Kidney epithelial cell (primary cell): ENCODE results near the gene SFSWAP. TPM values are rescaled to one million over a fixed set of nuclear protein-coding genes. Genes with fewer than 3 reads are reported as not detected.

Source experiments
- DNase-seq: peaks from one replicate; pipeline ENCODE4 v3.0.0-alpha.2; 2010; ENCODE audit warnings: low read depth
- H3K27me3 ChIP-seq: 2 replicates; pipeline ENCODE4 v1.6.0; 2011; ENCODE audit warnings: low read length; ENCODE audit not compliant: control insufficient read depth, insufficient read depth
- H3K36me3 ChIP-seq: 2 replicates; pipeline ENCODE4 v1.5.1; 2011; ENCODE audit warnings: low read length; ENCODE audit not compliant: control insufficient read depth, insufficient read depth
- H3K4me3 ChIP-seq: 2 replicates; pipeline ENCODE4 v1.5.1; 2011; ENCODE audit warnings: low read depth, mild to moderate bottlenecking, control low read depth, low read length
- total RNA-seq: library from RNA; depleted of rRNA; stranded (reverse); fragments of >200 nt; gene quantifications from 2 replicates; pipeline ENCODE4 v1.2.3, GENCODE V29; 2015
- TF ChIP-seq, protein P1 (sequence below): IDR thresholded peaks from 2 replicates; pipeline ENCODE4 v1.5.1; 2011; ENCODE audit warnings: mild to moderate bottlenecking, moderate library complexity, low read length, control low read depth, inconsistent platforms; ENCODE audit not compliant: insufficient read depth, poor library complexity, severe bottlenecking

The SFSWAP gene
- total RNA-seq, 1 donor from 2014 or later: 27.7 TPM

DNA sequence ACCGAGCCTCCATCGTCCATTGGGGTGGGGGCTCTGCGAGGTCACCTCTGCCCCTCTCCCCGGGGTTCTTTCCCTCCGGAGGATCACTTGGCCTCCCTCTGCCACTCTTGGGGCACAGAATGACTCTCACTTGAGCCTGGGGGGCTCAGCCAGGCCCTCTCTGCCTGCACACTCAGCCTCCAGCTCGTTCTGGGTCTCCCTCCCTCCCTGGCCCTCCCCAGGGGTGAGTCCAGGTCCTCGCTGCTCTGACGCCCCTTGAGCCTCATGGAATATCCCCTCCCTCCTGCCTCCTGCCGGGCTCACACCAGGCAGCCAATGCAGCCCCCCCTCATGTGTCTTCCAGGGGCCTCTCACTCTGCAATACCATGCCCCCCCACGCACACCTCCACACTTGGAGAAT lies 17.7 kb upstream of the SFSWAP start:
- H3K27me3 ChIP-seq: no peaks in the 10 kb centered on the region
- TF ChIP-seq, protein P1, sequence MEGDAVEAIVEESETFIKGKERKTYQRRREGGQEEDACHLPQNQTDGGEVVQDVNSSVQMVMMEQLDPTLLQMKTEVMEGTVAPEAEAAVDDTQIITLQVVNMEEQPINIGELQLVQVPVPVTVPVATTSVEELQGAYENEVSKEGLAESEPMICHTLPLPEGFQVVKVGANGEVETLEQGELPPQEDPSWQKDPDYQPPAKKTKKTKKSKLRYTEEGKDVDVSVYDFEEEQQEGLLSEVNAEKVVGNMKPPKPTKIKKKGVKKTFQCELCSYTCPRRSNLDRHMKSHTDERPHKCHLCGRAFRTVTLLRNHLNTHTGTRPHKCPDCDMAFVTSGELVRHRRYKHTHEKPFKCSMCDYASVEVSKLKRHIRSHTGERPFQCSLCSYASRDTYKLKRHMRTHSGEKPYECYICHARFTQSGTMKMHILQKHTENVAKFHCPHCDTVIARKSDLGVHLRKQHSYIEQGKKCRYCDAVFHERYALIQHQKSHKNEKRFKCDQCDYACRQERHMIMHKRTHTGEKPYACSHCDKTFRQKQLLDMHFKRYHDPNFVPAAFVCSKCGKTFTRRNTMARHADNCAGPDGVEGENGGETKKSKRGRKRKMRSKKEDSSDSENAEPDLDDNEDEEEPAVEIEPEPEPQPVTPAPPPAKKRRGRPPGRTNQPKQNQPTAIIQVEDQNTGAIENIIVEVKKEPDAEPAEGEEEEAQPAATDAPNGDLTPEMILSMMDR: no peak
- no peaks in the 10 kb centered on the region for H3K36me3 ChIP-seq
- no peak overlapping the region for H3K4me3 ChIP-seq
- DNase-seq: no peak

DNA sequence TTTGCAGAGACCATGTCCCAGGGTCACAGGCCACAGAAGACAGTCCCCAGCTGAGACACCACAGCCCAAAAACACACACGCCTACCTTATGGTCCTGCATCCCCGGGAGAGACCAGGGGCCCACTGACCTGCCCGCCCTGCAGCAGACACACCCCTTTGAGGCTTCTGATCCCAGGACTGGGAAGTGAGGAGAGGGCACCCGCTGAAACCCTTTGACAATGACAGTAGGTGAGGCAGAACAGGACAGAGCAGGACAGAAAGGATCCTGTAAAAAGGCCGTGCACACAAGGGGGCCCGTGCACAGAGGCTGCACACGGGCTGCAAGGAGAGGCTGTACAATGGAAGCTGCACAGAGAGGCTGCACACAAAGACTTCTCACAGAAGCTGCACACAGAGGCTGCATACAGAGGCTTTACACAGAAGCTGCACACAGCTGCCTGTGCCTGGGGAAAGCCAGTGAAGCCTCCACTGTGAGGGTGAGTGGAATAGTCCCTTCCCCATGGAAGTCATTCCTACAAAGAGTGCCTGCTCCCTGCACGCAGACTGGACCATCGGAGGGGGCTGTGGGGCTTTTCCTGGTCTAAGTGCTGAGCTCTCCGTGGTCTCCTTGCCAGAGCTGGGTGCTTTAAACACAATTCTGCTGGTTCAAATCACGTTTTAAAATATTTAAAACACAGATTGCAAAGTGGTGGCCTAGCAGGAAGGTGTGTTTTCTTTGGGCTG lies 16.6 kb upstream of the SFSWAP start:
- no peak for DNase-seq
- TF ChIP-seq, protein P1: no peak
- H3K4me3 ChIP-seq: no peak overlapping the region
- no peaks in the 10 kb centered on the region for H3K27me3 ChIP-seq
- no peaks in the 10 kb centered on the region for H3K36me3 ChIP-seq

DNA sequence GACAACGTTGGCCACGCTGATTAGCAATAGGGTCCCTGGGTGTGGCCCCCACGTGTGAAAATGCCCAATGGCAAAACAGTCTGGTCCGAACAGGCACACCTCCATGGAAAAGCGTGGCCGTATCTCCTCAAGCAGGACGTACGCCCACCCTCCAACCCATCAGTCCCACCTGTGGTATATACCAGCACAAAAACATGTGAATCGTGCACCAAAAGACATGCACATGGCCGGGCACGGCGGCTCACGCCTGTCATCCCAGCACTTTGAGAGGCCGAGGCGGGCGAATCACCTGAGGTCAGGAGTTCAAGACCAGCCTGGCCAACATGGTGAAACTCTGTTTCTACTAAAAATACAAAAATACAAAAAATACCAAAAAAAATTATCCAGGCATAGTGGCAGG lies 14.9 kb upstream of the SFSWAP start:
- no peak for DNase-seq
- no peak overlapping the region for H3K4me3 ChIP-seq
- H3K36me3 ChIP-seq: no peaks in the 10 kb centered on the region
- H3K27me3 ChIP-seq: no peaks in the 10 kb centered on the region
- TF ChIP-seq, protein P1: no peak

DNA sequence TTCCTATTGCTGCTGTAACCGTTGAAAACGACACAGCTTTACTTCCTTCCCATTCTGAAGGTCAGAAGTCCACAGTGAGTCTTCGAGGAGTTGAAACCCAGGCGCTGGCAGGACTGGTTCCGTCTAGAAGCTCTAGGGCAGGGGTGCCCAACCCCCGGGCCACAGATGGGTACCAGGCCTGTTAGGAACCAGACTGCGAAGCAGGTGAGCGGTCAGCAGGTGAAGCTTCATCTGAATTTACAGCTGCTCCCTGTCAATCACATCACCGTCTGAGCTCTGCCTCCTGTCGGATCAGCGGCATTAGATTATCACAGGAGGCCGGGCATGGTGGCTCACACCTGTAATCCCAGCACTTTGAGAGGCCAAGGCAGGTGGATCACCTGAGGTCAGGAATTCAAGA lies 12.6 kb upstream of the SFSWAP start:
- DNase-seq: no peak
- no peak overlapping the region for H3K4me3 ChIP-seq
- TF ChIP-seq, protein P1: no peak
- no peaks in the 10 kb centered on the region for H3K36me3 ChIP-seq
- H3K27me3 ChIP-seq: no peaks in the 10 kb centered on the region

DNA sequence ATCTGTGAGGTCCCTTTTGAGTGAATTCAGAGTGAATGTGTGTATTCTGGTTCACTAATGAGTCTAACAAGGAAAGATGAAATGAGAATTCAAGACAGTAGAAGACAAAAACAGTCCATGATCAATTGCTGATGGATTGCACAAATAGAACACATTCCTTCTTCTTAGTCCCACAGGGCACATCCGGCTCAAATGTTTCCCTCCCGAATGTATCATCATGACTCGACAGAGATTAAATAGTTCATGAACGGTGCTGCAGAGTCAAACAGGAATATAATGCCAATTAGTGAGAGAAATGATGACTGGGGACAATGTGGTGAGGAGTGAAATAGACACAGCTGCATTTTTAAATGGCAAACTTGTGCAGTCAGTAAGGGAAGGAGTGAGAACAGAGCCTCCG lies 11.5 kb upstream of the SFSWAP start:
- TF ChIP-seq, protein P1: no peak
- DNase-seq: no peak
- no peak overlapping the region for H3K4me3 ChIP-seq
- H3K27me3 ChIP-seq: no peaks in the 10 kb centered on the region
- H3K36me3 ChIP-seq: no peaks in the 10 kb centered on the region

DNA sequence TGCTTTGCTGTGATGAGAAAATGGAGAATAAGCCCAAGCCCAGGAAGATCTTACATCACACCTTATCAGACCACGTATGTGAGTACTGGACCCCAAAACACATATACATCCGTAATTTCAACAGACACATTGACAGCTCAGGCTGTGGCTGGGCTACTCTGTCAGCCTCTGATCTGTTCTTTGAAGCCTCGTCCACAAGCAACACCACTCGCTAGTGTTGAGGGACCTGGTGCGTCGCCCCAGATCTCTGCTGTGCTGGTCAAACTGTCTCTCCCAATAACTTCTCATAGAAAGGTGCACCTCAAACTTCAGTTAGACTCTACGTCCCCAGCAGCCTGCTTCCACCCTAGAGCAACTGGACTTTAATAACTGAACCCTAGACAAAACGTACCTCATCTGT lies 10.6 kb upstream of the SFSWAP start:
- H3K36me3 ChIP-seq: no peaks in the 10 kb centered on the region
- no peak overlapping the region for H3K4me3 ChIP-seq
- no peaks in the 10 kb centered on the region for H3K27me3 ChIP-seq
- DNase-seq: no peak
- TF ChIP-seq, protein P1: no peak
